Measurements from ENCODE around the gene ATP6V1C2.

ATP6V1C2 gene

DNA sequence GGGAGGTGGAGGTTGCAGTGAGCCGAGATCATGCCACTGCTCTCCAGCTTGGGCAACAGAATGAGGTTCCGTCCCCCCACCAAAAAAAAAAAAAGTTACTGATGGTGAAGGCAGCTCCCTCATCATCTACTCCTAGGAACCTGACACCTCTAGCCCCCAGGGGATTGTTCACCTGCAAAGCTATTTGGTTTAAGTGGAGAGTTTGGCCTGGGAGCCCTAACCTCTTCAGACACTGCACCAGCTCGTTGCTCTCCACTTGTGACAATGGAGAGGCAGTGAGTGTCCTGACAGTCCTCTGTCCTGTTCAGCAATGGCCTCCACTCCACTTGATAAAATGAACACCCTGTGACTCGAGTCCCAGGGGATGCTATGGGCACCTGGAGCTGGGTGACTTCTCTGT, 43.5 kb downstream of the ATP6V1C2 start:
- H3K27ac ChIP-seq, result no peak overlapping the region
- TF ChIP-seq CTCF (IDR thresholded peaks at IDR 0.05), result no peak

- no peak overlapping the region for H3K27ac ChIP-seq
- TF ChIP-seq ZFX (IDR thresholded peaks at IDR 0.05; ENCODE audit: borderline replicate concordance) (no peak), CTCF (IDR thresholded peaks at IDR 0.05) (no peak)
Observed at GRCh38 chr2:10765461-10765860, 44.0 kb downstream of the ATP6V1C2 start.

DNA sequence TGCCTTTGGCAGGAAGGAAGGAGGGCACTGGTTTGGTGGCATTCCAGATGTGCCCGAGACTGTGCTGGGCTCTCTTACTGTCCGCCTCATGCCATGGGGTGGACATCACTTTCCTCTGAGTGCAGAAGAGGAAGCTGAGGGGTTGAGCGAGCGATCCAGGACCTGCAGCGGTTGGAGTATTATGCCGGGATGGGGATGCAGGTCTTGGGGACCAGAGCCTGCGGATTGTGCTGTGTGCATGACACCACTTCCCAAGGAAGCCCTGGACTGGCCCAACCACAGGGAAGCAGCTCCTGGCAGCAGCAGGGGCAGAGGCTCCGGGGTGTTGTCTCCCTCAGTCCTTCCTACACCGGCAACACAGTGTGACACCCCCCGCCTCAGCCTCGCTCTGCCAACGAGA, 44.5 kb downstream of the ATP6V1C2 start:
- H3K27ac ChIP-seq, result no peak overlapping the region
- TF ChIP-seq CTCF (IDR thresholded peaks at IDR 0.05) (no peak), ZFX (IDR thresholded peaks at IDR 0.05; ENCODE audit: borderline replicate concordance) (no peak)

DNA sequence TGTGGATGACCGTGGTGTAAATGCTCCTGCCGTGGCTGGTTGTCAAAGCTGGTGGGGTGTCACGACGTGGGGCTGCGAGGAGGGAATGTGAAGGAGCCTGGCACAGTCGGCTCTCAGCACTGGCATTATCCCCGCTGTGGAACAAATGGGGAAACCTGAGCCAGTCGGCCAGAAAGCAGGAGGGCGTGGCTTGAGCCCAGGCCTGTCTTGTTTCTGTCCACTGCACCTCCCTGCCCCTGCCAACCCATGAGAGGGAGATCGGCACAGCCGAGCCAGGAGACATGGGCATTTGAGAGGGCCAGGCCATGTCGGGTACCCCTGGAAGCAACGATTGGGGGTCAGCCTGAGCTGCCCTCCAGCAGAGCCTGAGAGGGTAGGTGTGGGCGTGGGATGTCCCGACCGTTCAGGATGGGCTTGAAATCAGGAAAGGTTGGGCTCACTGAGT, 46.7 kb downstream of the ATP6V1C2 start:
- TF ChIP-seq CTCF (IDR thresholded peaks at IDR 0.05), result no peak
- no peak for TF ChIP-seq ZFX (IDR thresholded peaks at IDR 0.05; ENCODE audit: borderline replicate concordance)
- H3K27ac ChIP-seq, result no peak overlapping the region

GRCh38 chr2:10770956-10771750, 49.7 kb downstream of the ATP6V1C2 start:
- no peak for TF ChIP-seq ZFX (IDR thresholded peaks at IDR 0.05; ENCODE audit: borderline replicate concordance)
- no peak for TF ChIP-seq CTCF (IDR thresholded peaks at IDR 0.05)
- H3K27ac ChIP-seq, result no peak overlapping the region

DNA sequence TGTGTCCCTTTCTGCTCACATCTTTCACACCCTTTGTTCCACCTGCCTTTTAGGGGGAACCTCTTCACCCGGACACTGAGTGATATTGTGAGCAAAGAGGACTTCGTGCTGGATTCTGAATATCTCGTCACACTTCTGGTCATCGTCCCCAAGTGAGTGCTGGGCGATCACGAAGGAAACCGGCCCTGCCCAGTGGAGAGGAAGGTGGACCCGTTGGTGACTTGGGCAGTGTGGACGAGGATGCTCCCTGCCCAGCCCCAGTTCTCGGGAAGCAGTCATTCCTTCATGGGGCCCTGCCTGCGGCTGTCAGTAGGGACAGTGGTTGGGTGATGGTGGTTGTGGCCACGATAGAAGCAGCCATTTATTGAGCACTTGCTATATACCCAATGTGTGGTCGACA, 50.4 kb downstream of the ATP6V1C2 start:
- TF ChIP-seq CTCF (IDR thresholded peaks at IDR 0.05), result no peak
- TF ChIP-seq ZFX (IDR thresholded peaks at IDR 0.05; ENCODE audit: borderline replicate concordance), result no peak
- H3K27ac ChIP-seq, result no peak overlapping the region

DNA sequence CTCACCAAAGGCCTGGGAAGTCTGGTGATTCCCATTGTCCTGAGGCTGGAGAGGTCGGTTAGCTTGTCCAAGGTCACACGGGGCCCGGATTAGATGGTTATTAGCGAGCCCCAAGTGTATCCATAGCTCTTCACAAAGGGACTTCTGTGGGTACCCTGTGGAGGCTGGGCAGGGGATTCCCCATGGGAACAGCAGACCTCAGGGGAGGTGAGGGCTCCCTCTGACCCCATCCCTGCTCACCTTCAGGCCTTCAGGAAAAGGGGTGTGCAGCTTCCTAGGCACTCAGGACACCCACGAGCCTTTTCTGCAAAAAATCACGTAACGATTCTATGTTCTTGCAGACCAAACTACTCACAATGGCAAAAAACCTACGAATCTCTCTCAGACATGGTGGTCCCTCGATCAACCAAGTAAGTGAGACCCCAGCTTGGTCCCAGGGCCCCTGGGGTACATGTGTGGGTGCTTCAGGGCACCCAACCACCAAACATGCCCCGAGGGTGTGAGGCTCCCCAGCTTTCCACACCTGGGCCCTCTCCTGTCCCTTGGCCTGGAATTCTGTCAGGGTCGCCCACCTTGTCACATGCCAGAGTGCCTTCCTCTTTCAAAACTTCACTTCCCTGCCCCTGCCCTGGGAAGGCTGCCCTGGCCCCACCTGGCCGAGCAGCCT, 50.9 kb downstream of the ATP6V1C2 start:
- TF ChIP-seq ZFX (IDR thresholded peaks at IDR 0.05; ENCODE audit: borderline replicate concordance) (no peak), CTCF (IDR thresholded peaks at IDR 0.05) (no peak)
- no peak overlapping the region for H3K27ac ChIP-seq
